ENCODE results near the gene CHCT1.

- TF ChIP-seq POLR2A (IDR thresholded peaks at IDR 0.05) (no peak), CTCF (IDR thresholded peaks at IDR 0.05) (no peak)
Observed at GRCh38 chr17:60410001-60410400, 12.3 kb upstream of the CHCT1 start.

Measured in lower leg skin (tissue), 3 donors.